GM18505 (cell line): ENCODE data around the gene CDYL.
"Not testable (repeated sequence)": the region's sequence is repeated elsewhere in the genome, so short reads cannot be mapped to it uniquely, and the experiment has no call there.

Experiments
- ATAC-seq: cut with Tn5 transposase; IDR thresholded peaks from one replicate; pipeline ENCODE4 v1.9.1; 2021; ENCODE audit not compliant: unreplicated experiment
- POLR2A ChIP-seq: IDR thresholded peaks from 4 replicates; pipeline ENCODE4 v1.6.1; 2011; ENCODE audit warnings: borderline replicate concordance; ENCODE audit not compliant: insufficient read depth, insufficient read length; ENCODE audit errors: extremely low read depth

CDYL gene

GRCh38 chr6:4979426-4979825, 203.2 kb downstream of the CDYL start:
- no peak for TF ChIP-seq POLR2A
- no peak for ATAC-seq

- ATAC-seq = no peak
- no peak for TF ChIP-seq POLR2A
Observed at GRCh38 chr6:4981761-4982160, 205.6 kb downstream of the CDYL start.

GRCh38 chr6:4983322-4983721, 207.1 kb downstream of the CDYL start:
- no peak for ATAC-seq
- no peak for TF ChIP-seq POLR2A

- ATAC-seq = no peak
- TF ChIP-seq POLR2A = no peak
Observed at GRCh38 chr6:4986999-4987398, 210.8 kb downstream of the CDYL start.

- no peak for ATAC-seq
- no peak for TF ChIP-seq POLR2A
Observed at GRCh38 chr6:4987432-4987831, 211.2 kb downstream of the CDYL start.

- no peak for ATAC-seq
- no peak for TF ChIP-seq POLR2A
Observed at GRCh38 chr6:4994741-4995140, 218.5 kb downstream of the CDYL start.

GRCh38 chr6:4997862-4998261, 221.7 kb downstream of the CDYL start:
- no peak for ATAC-seq
- no peak for TF ChIP-seq POLR2A

GRCh38 chr6:4999586-4999985, 223.4 kb downstream of the CDYL start:
- ATAC-seq = no peak
- no peak for TF ChIP-seq POLR2A

- peak; percentile 63 for TF ChIP-seq POLR2A
- ATAC-seq = peak; percentile 90
Observed at GRCh38 chr6:5003604-5004372, 227.6 kb downstream of the CDYL start, which contains the start of gene RPP40. Gene RPP40, minus strand, starts transcription at chr6:5004037. Its CDS starts 35 bp downstream, at chr6:5004002.

- no peak for TF ChIP-seq POLR2A
- ATAC-seq = no peak
Observed at GRCh38 chr6:5004373-5005037, 228.3 kb downstream of the CDYL start.

GRCh38 chr6:5005038-5005433, 228.8 kb downstream of the CDYL start:
- not testable (repeated sequence) for ATAC-seq
